NB4 (cell line): ENCODE measurements around the gene ZNF365.
"Not testable (repeated sequence)": the region's sequence is repeated elsewhere in the genome, so short reads cannot be mapped to it uniquely, and the experiment has no call there.

ENCODE experiments used
- DNase-seq: peaks from one replicate; pipeline ENCODE4 v3.0.0; 2010; ENCODE audit warnings: low read depth
- H3K4me3 ChIP-seq: one replicate; pipeline ENCODE4 v1.5.1; 2011; ENCODE audit warnings: mild to moderate bottlenecking, low read depth, low read length, moderate library complexity
- MYC ChIP-seq: IDR thresholded peaks from 2 replicates; pipeline ENCODE4 v1.6.1; 2011; ENCODE audit warnings: low read depth, low read length
- POLR2A ChIP-seq: IDR thresholded peaks from 2 replicates; pipeline ENCODE4 v1.6.1; 2011; ENCODE audit warnings: mild to moderate bottlenecking; ENCODE audit not compliant: insufficient read length; ENCODE audit errors: extremely low read depth
- TF ChIP-seq, protein P1 (sequence below): IDR thresholded peaks from 2 replicates; pipeline ENCODE4 v1.6.1; 2011; ENCODE audit warnings: low read depth, low read length
- TF ChIP-seq, protein P2 (sequence below): IDR thresholded peaks from one replicate; pipeline ENCODE4 v1.5.1; 2012; ENCODE audit warnings: low read depth, low read length

ZNF365 gene

DNA sequence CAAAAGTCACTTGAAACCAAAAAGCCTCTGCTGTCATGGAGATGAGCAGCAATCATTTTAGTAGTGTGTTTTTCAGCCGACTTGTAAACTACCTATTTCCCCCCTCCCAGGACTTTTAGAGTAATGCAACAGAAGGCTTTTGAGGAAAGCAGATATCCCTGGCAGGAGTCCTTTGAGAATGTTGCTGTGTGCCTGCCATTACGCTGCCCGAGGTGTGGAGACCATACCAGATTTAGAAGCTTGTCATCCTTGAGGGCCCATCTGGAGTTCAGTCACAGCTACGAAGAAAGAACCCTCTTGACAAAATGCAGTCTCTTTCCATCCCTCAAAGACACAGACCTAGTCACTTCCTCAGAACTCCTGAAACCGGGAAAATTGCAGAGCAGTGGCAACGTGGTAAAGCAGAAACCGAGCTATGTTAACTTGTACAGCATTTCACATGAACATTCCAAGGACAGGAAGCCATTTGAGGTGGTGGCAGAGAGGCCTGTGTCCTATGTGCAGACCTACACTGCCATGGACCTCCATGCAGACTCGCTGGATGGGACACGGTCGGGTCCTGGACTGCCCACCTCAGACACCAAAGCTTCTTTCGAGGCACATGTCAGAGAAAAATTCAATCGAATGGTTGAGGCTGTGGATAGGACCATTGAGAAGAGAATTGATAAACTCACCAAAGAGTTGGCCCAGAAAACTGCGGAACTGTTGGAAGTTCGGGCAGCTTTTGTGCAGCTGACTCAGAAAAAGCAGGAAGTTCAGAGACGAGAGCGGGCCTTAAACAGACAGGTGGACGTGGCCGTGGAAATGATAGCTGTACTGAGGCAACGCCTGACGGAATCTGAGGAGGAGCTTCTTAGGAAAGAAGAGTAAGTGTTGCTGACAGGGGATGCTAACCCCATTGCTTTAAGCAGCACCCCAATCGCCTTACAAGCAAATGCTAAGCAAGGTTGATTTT lies 2.2 kb downstream of the ZNF365 start:
- DNase-seq, result no peak
- TF ChIP-seq, protein P1, sequence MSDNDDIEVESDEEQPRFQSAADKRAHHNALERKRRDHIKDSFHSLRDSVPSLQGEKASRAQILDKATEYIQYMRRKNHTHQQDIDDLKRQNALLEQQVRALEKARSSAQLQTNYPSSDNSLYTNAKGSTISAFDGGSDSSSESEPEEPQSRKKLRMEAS, result no peak
- no peak for TF ChIP-seq MYC
- no peak for TF ChIP-seq POLR2A
- TF ChIP-seq, protein P2, sequence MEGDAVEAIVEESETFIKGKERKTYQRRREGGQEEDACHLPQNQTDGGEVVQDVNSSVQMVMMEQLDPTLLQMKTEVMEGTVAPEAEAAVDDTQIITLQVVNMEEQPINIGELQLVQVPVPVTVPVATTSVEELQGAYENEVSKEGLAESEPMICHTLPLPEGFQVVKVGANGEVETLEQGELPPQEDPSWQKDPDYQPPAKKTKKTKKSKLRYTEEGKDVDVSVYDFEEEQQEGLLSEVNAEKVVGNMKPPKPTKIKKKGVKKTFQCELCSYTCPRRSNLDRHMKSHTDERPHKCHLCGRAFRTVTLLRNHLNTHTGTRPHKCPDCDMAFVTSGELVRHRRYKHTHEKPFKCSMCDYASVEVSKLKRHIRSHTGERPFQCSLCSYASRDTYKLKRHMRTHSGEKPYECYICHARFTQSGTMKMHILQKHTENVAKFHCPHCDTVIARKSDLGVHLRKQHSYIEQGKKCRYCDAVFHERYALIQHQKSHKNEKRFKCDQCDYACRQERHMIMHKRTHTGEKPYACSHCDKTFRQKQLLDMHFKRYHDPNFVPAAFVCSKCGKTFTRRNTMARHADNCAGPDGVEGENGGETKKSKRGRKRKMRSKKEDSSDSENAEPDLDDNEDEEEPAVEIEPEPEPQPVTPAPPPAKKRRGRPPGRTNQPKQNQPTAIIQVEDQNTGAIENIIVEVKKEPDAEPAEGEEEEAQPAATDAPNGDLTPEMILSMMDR, result no peak
- no peak overlapping the region for H3K4me3 ChIP-seq

DNA sequence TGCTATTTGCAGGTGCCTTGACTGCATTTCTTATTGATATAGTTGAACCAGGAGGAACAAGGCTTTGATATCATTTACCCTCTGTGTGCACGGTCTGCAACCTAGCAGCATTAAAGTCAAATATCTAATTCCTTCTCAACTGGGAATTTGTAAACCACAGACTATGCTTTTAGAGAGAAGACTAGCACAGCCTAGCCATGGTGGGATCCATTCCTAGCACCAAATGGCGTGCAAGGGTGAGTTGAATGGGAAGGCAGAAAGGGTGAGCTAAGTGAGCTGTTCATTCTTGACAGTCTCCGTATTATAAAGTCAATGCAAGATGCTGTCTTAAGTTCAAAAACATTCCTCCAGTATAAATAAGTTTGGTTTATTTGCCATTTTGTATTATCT lies 2.9 kb downstream of the ZNF365 start:
- TF ChIP-seq MYC, result no peak
- TF ChIP-seq, protein P2, result no peak
- no peak for TF ChIP-seq POLR2A
- TF ChIP-seq, protein P1, result no peak
- no peak for DNase-seq
- no peak overlapping the region for H3K4me3 ChIP-seq

DNA sequence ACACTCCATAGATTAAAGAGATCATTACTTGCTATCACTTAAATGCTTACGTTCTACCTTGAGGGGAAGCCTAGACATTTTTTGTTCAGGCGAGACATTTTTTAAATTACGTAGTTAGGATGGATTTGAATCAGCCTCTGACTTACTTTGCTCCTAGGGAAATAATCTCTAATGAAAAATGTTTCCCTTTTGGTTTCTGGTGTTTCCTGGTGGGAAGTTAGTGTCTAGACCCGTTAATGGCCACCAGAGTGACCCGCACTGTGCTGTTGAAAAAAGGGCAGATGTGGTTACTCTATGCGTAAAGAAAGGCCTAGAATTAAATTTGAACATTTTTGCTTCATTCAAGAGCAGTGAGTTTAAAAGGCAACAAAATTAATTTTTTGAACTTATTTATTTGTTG lies 3.8 kb downstream of the ZNF365 start:
- no peak overlapping the region for H3K4me3 ChIP-seq
- TF ChIP-seq, protein P1, result no peak
- TF ChIP-seq, protein P2, result no peak
- TF ChIP-seq MYC (no peak), POLR2A (no peak)
- no peak for DNase-seq

DNA sequence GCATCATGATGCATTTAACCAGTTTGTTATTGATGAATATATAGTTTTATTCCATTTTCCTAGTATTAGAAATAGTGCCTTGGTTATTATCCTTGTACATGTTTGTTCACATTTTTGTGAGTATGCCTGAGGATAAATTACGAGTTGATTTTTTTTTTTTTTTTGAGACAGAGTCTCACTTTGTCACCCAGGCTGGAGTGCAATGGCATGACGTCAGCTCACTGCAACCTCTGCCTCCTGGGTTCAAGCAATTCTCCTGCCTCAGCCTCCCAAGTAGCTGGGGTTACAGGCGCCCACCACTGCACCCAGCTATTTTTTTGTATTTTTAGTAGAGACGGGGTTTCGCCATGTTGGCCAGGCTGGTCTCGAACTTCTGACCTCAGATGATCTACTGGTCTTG lies 4.7 kb downstream of the ZNF365 start:
- not testable (repeated sequence) for H3K4me3 ChIP-seq, DNase-seq

DNA sequence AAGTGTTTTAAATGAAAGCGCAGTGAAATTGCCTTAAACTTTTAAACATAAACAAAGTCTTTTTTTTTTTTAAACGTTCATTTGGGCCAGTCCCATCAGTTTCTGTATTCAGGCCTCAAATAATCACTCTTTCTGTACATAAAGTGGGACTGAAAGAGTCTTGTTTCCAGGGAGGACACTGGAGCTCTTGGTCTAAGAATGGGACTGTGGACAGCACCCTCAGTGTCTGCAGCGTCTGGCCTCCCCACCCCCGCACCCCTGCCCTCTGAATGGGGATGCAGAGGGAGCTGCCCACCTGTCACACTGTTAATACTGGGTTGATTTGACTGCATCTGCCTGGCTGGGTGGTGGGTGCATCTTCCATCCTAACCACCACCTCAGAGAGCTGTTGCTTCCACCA lies 5.2 kb downstream of the ZNF365 start:
- H3K4me3 ChIP-seq, result no peak overlapping the region
- TF ChIP-seq, protein P2, result no peak
- DNase-seq, result no peak

DNA sequence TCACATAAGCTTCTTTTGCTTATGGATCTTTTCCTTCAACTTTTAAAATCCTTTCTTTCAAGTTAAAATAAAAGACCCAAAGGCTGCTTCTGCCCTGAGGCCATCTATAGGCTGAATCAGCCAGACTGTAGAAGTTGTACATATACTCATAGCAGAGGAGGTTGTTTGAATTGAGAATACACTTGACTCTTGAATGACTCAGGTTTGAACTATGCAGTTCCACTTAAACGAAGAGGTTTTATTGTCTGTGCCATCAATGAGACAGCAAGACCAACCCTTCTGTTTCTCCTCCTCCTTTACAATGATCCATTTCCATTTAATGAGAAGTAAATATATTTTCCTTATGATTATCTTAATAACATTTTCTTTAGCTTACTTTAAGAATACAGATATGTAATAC lies 5.8 kb downstream of the ZNF365 start:
- no peak for DNase-seq
- TF ChIP-seq, protein P1, result no peak
- TF ChIP-seq, protein P2, result no peak
- no peak for TF ChIP-seq MYC
- TF ChIP-seq POLR2A, result no peak
- no peak overlapping the region for H3K4me3 ChIP-seq
